GM12875 (cell line): Measurements from ENCODE around the gene ZNF367.

Experiments used
- H3K4me3 ChIP-seq: one replicate; pipeline ENCODE4 v1.5.1; 2011; ENCODE audit warnings: low read depth, low read length, control low read depth
- CTCF ChIP-seq: IDR thresholded peaks from 2 replicates; pipeline ENCODE4 v1.5.1; 2011; ENCODE audit warnings: low read depth, mild to moderate bottlenecking, control low read depth, inconsistent platforms, low read length, moderate library complexity, borderline replicate concordance; ENCODE audit not compliant: insufficient read depth

ZNF367 gene

GRCh38 chr9:96398582-96399324, 19.4 kb downstream of the ZNF367 start:
- no peak overlapping the region for H3K4me3 ChIP-seq
- no peak for TF ChIP-seq CTCF

- no peak for TF ChIP-seq CTCF
- no peak overlapping the region for H3K4me3 ChIP-seq
These were observed 22.2 kb downstream of the ZNF367 start for GRCh38 chr9:96395964-96396363.

- TF ChIP-seq CTCF: no peak
- H3K4me3 ChIP-seq: no peak overlapping the region
These were observed 23.2 kb downstream of the ZNF367 start for GRCh38 chr9:96394832-96395496.

- no peak overlapping the region for H3K4me3 ChIP-seq
- no peak for TF ChIP-seq CTCF
These were observed 25.9 kb downstream of the ZNF367 start for GRCh38 chr9:96392263-96392662.

GRCh38 chr9:96391021-96391765, 27.0 kb downstream of the ZNF367 start:
- TF ChIP-seq CTCF: no peak
- H3K4me3 ChIP-seq: no peak overlapping the region

- no peak overlapping the region for H3K4me3 ChIP-seq
- TF ChIP-seq CTCF: no peak
These were observed 30.0 kb downstream of the ZNF367 start for GRCh38 chr9:96388144-96388543.
